ENCODE measurements around the gene OGA. TPM values are rescaled to one million over a fixed set of nuclear protein-coding genes. Genes with fewer than 3 reads are reported as not detected.

OGA gene
- total and polyA plus RNA-seq, 7 donors: 15.7 to 143 (median 124) TPM

GRCh38 chr10:101748496-101748895, 69.7 kb downstream of the OGA start:
- Histone ChIP-seq H3K9me3 (no peaks in the 10 kb centered on the region), H3K36me3 (no peaks in the 10 kb centered on the region), H3K27me3 (no peaks in the 10 kb centered on the region), H3K27ac (no peak overlapping the region), H3K4me3 (no peak overlapping the region), H3K4me1 (no peaks in the 10 kb centered on the region)
- no peak for TF ChIP-seq POLR2AphosphoS5 (IDR thresholded peaks at IDR 0.05)
- TF ChIP-seq POLR2A (IDR thresholded peaks at IDR 0.05): no peak
- TF ChIP-seq CTCF (IDR thresholded peaks at IDR 0.05): no peak
- no peak for TF ChIP-seq EP300 (IDR thresholded peaks at IDR 0.05)
- DNase-seq: no peak
- intact Hi-C loops (cut with DNase I): no loop called here
- 80 to 84% methylated on average over 3 of the region's 3 CpGs for WGBS, 2 donors

GRCh38 chr10:101745074-101745696, 73.1 kb downstream of the OGA start:
- H3K27ac ChIP-seq: no peak overlapping the region
- no peak for DNase-seq
- TF ChIP-seq CTCF (IDR thresholded peaks at IDR 0.05): no peak
- no peak for TF ChIP-seq EP300 (IDR thresholded peaks at IDR 0.05)
- no peak for TF ChIP-seq POLR2AphosphoS5 (IDR thresholded peaks at IDR 0.05)
- no peak for TF ChIP-seq POLR2A (IDR thresholded peaks at IDR 0.05)
- intact Hi-C loops (cut with DNase I): no loop called here
- H3K36me3 ChIP-seq: no peaks in the 10 kb centered on the region
- H3K27me3 ChIP-seq: peaks cover 0 to 12% (median 0%) of the 10 kb centered on the region in 3 donors
- 50 to 66% methylated on average over 9 of the region's 9 CpGs for WGBS, 2 donors
- no peaks in the 10 kb centered on the region for H3K9me3 ChIP-seq
- no peak overlapping the region for H3K4me3 ChIP-seq
- H3K4me1 ChIP-seq: no peaks in the 10 kb centered on the region

GRCh38 chr10:101744267-101744666, 74.0 kb downstream of the OGA start:
- TF ChIP-seq CTCF (IDR thresholded peaks at IDR 0.05) (no peak), POLR2A (IDR thresholded peaks at IDR 0.05) (no peak), POLR2AphosphoS5 (IDR thresholded peaks at IDR 0.05) (no peak), EP300 (IDR thresholded peaks at IDR 0.05) (no peak)
- 84 to 87% methylated on average over 3 of the region's 3 CpGs for WGBS, 2 donors
- no peak for DNase-seq
- Histone ChIP-seq H3K36me3 (no peaks in the 10 kb centered on the region), H3K27ac (no peak overlapping the region), H3K4me3 (no peak overlapping the region), H3K4me1 (no peaks in the 10 kb centered on the region), H3K27me3 (peaks cover 0 to 22% (median 0%) of the 10 kb centered on the region in 3 donors), H3K9me3 (no peaks in the 10 kb centered on the region)
- intact Hi-C loops (cut with DNase I): no loop called here

GRCh38 chr10:101741938-101742337, 76.3 kb downstream of the OGA start:
- intact Hi-C loops (cut with DNase I): no loop called here

More at GRCh38 chr10:101741938-101742337, 76.3 kb downstream of the OGA start:
- 48 to 50% methylated on average over 2 of the region's 2 CpGs for WGBS, 2 donors
- no peak for TF ChIP-seq POLR2AphosphoS5 (IDR thresholded peaks at IDR 0.05)
- TF ChIP-seq EP300 (IDR thresholded peaks at IDR 0.05): no peak
- TF ChIP-seq POLR2A (IDR thresholded peaks at IDR 0.05): no peak
- TF ChIP-seq CTCF (IDR thresholded peaks at IDR 0.05): no peak
- Histone ChIP-seq H3K27ac (no peak overlapping the region), H3K4me3 (no peak overlapping the region), H3K36me3 (no peaks in the 10 kb centered on the region), H3K27me3 (peaks cover 0 to 23% (median 0%) of the 10 kb centered on the region in 3 donors), H3K9me3 (no peaks in the 10 kb centered on the region), H3K4me1 (no peaks in the 10 kb centered on the region)
- no peak for DNase-seq
